Measurements from ENCODE around the gene AXIN1. TPM values are rescaled to one million over a fixed set of nuclear protein-coding genes. Genes with fewer than 3 reads are reported as not detected.

The AXIN1 gene
- total and polyA plus RNA-seq, 9 of the 15 experiments (the other 6 are each of a cell fraction or from before 2014, with no cell fraction given) = 0.42 to 58.0 (median 25.9) TPM

DNA sequence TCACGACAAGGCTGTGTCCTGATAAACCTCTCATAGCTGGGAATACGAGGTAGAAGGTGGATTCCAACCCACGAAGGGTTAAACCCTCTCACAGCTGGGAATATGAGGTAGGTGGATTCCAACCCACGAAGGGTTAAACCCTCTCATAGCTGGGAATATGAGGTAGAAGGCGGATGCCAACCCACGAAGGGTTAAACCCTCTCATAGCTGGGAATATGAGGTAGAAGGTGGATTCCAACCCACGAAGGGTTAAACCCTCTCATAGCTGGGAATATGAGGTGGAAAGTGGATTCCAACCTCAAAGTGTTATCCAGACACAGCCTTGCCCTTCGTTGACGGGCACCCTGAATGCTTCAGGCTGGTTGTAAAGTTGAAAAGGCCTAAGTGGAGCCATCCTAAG, 31.0 kb downstream of the AXIN1 start:
- no TSS peak for BruUV-seq (replicated peaks)
- Histone ChIP-seq H3K79me2 (ENCODE audit: control insufficient read depth, insufficient read depth, low read length) (peaks cover 91% of the 10 kb centered on the region), H3K27me3 (ENCODE audit: control insufficient read depth in 2 of 2, insufficient read depth in 2 of 2, low read length in 2 of 2) (no peaks in the 10 kb centered on the region), H3K9me1 (ENCODE audit: control insufficient read depth, insufficient read depth, low read length) (peaks cover 5% of the 10 kb centered on the region), H3K4me3 (no peak overlapping the region), H3K9me3 (replicated peaks; ENCODE audit: control insufficient read depth, insufficient read depth, low read depth, low read length) (no peaks in the 10 kb centered on the region), H3K36me3 (ENCODE audit: control insufficient read depth, insufficient read depth, low read length) (peaks cover 55% of the 10 kb centered on the region), H3K27ac (ENCODE audit: extremely low read depth, low read depth, low read length) (no peak overlapping the region), H4K20me1 (replicated peaks; ENCODE audit: control insufficient read depth, insufficient read depth, low read length) (peaks cover 37% of the 10 kb centered on the region; the same call in 1 of the 2 replicates), H3K9ac (ENCODE audit: insufficient read depth in 1 of 2, low read depth in 2 of 2, low read length in 2 of 2) (peak overlapping the region in 1 of 2 experiments; percentile 79; a peak in 1 of 4 replicates), H3K4me1 (replicated peaks in 1 of 2; ENCODE audit: control insufficient read depth in 2 of 2, insufficient read depth in 2 of 2, low read length in 2 of 2) (peaks cover 21 to 72% of the 10 kb centered on the region in 2 experiments), H2AFZ (ENCODE audit: low read depth, low read length) (no peak overlapping the region), H3K4me2 (ENCODE audit: insufficient read depth, low read length) (no peak overlapping the region)
- 81% methylated on average over 9 of the region's 9 CpGs for WGBS (ENCODE audit: insufficient coverage, low coverage, missing lambda C conversion rate)
- intact Hi-C loops (cut with micrococcal nuclease) = no loop called here
- FAIRE-seq (no peak), DNase-seq (ENCODE audit: extremely low read depth in 1 of 4, low spot score in 3 of 4) (no peak), ATAC-seq (no peak)
- ChIA-PET POLR2A (interaction anchor here (1.2 kb wide), 1 partner anchor 8 kb away, joined by 3 read pairs; no protein-coding TSS in a partner anchor), CTCF (ENCODE audit: low intra/inter-chr PET ratio) (no interaction called here)
- no peak for TF ChIP-seq POLR2AphosphoS5 (IDR thresholded peaks at IDR 0.05; ENCODE audit: control insufficient read depth, insufficient read depth, low read depth, low read length)
- TF ChIP-seq KLF16 (IDR thresholded peaks at IDR 0.05) = no peak
- TF ChIP-seq BDP1 (IDR thresholded peaks at IDR 0.05; ENCODE audit: insufficient read depth, insufficient read length) = no peak
- TF ChIP-seq ZNF282 (CRISPR knock-in tag; IDR thresholded peaks at IDR 0.05) = no peak
- TF ChIP-seq ZKSCAN1 (IDR thresholded peaks at IDR 0.05; ENCODE audit: low read depth, low read length) = no peak
- TF ChIP-seq RBFOX2 (IDR thresholded peaks at IDR 0.05; ENCODE audit: low read depth, low read length) = no peak
- TF ChIP-seq HNRNPLL (IDR thresholded peaks at IDR 0.05; ENCODE audit: low read depth, low read length, poor library complexity, severe bottlenecking) = no peak
- no peak for TF ChIP-seq ZNF830 (CRISPR knock-in tag; IDR thresholded peaks at IDR 0.05)
- TF ChIP-seq, protein P1, sequence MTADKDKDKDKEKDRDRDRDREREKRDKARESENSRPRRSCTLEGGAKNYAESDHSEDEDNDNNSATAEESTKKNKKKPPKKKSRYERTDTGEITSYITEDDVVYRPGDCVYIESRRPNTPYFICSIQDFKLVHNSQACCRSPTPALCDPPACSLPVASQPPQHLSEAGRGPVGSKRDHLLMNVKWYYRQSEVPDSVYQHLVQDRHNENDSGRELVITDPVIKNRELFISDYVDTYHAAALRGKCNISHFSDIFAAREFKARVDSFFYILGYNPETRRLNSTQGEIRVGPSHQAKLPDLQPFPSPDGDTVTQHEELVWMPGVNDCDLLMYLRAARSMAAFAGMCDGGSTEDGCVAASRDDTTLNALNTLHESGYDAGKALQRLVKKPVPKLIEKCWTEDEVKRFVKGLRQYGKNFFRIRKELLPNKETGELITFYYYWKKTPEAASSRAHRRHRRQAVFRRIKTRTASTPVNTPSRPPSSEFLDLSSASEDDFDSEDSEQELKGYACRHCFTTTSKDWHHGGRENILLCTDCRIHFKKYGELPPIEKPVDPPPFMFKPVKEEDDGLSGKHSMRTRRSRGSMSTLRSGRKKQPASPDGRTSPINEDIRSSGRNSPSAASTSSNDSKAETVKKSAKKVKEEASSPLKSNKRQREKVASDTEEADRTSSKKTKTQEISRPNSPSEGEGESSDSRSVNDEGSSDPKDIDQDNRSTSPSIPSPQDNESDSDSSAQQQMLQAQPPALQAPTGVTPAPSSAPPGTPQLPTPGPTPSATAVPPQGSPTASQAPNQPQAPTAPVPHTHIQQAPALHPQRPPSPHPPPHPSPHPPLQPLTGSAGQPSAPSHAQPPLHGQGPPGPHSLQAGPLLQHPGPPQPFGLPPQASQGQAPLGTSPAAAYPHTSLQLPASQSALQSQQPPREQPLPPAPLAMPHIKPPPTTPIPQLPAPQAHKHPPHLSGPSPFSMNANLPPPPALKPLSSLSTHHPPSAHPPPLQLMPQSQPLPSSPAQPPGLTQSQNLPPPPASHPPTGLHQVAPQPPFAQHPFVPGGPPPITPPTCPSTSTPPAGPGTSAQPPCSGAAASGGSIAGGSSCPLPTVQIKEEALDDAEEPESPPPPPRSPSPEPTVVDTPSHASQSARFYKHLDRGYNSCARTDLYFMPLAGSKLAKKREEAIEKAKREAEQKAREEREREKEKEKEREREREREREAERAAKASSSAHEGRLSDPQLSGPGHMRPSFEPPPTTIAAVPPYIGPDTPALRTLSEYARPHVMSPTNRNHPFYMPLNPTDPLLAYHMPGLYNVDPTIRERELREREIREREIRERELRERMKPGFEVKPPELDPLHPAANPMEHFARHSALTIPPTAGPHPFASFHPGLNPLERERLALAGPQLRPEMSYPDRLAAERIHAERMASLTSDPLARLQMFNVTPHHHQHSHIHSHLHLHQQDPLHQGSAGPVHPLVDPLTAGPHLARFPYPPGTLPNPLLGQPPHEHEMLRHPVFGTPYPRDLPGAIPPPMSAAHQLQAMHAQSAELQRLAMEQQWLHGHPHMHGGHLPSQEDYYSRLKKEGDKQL (CRISPR knock-in tag; IDR thresholded peaks at IDR 0.05; ENCODE audit: borderline replicate concordance) = no peak
- TF ChIP-seq, protein P2, sequence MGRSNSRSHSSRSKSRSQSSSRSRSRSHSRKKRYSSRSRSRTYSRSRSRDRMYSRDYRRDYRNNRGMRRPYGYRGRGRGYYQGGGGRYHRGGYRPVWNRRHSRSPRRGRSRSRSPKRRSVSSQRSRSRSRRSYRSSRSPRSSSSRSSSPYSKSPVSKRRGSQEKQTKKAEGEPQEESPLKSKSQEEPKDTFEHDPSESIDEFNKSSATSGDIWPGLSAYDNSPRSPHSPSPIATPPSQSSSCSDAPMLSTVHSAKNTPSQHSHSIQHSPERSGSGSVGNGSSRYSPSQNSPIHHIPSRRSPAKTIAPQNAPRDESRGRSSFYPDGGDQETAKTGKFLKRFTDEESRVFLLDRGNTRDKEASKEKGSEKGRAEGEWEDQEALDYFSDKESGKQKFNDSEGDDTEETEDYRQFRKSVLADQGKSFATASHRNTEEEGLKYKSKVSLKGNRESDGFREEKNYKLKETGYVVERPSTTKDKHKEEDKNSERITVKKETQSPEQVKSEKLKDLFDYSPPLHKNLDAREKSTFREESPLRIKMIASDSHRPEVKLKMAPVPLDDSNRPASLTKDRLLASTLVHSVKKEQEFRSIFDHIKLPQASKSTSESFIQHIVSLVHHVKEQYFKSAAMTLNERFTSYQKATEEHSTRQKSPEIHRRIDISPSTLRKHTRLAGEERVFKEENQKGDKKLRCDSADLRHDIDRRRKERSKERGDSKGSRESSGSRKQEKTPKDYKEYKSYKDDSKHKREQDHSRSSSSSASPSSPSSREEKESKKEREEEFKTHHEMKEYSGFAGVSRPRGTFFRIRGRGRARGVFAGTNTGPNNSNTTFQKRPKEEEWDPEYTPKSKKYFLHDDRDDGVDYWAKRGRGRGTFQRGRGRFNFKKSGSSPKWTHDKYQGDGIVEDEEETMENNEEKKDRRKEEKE (IDR thresholded peaks at IDR 0.05; ENCODE audit: borderline replicate concordance in 1 of 2, control insufficient read depth in 1 of 2, low read depth in 2 of 2, low read length in 1 of 2) = no peak
- in situ Hi-C loops (cut with MboI) = no loop called here

Measured in K562 (cell line).